ENCODE data around the gene KRTAP19-1. TPM values are rescaled to one million over a fixed set of nuclear protein-coding genes. Genes with fewer than 3 reads are reported as not detected.

KRTAP19-1 gene
- polyA plus RNA-seq, 1 donor from 2014 or later: not detected

GRCh38 chr21:30478004-30478403 is 2.2 kb downstream of the KRTAP19-1 start:
- H3K9me3 ChIP-seq (ENCODE audit: low read length): no peaks in the 10 kb centered on the region
- H2AFZ ChIP-seq (ENCODE audit: low read depth, low read length): no peak overlapping the region
- no peaks in the 10 kb centered on the region for H3K36me3 ChIP-seq (ENCODE audit: insufficient read depth, low read length)
- no peak overlapping the region for H3K4me3 ChIP-seq (ENCODE audit: low read length)
- H3K9ac ChIP-seq (ENCODE audit: low read length): no peak overlapping the region
- no peaks in the 10 kb centered on the region for H4K20me1 ChIP-seq (ENCODE audit: insufficient read depth)
- H3K9me2 ChIP-seq (ENCODE audit: insufficient read depth, low read length): no peaks in the 10 kb centered on the region
- H3K27me3 ChIP-seq (ENCODE audit: insufficient read depth, low read depth, low read length): no peaks in the 10 kb centered on the region
- H3F3A ChIP-seq (ENCODE audit: insufficient read depth, low read length, poor library complexity, severe bottlenecking): no peaks in the 10 kb centered on the region
- H3K27ac ChIP-seq (ENCODE audit: low read length): no peak overlapping the region
- H3K79me2 ChIP-seq (replicated peaks; ENCODE audit: insufficient read depth, low read length): no peaks in the 10 kb centered on the region
- H3K4me2 ChIP-seq (ENCODE audit: low read length): no peak overlapping the region
- TF ChIP-seq TAF1 (IDR thresholded peaks at IDR 0.05; ENCODE audit: low read depth) (no peak), EP300 (conservative IDR thresholded peaks at IDR 0.05; ENCODE audit: poor library complexity, severe bottlenecking) (no peak), RAD21 (conservative IDR thresholded peaks at IDR 0.05) (no peak), MXI1 (conservative IDR thresholded peaks at IDR 0.05; ENCODE audit: poor library complexity, severe bottlenecking) (no peak), EZH2 (IDR thresholded peaks at IDR 0.05; ENCODE audit: borderline replicate concordance, insufficient read depth, low read length, poor library complexity, severe bottlenecking) (no peak), REST (IDR thresholded peaks at IDR 0.05; ENCODE audit: borderline replicate concordance) (no peak), SMC3 (conservative IDR thresholded peaks at IDR 0.05; ENCODE audit: poor library complexity) (no peak), CTCF (IDR thresholded peaks at IDR 0.05; ENCODE audit: poor library complexity, severe bottlenecking) (no peak), POLR2AphosphoS5 (IDR thresholded peaks at IDR 0.05) (no peak)

- H3K79me2 ChIP-seq (replicated peaks; ENCODE audit: insufficient read depth, low read length): no peaks in the 10 kb centered on the region
- no peak overlapping the region for H2AFZ ChIP-seq (ENCODE audit: low read depth, low read length)
- no peaks in the 10 kb centered on the region for H3K9me2 ChIP-seq (ENCODE audit: insufficient read depth, low read length)
- H3K4me2 ChIP-seq (ENCODE audit: low read length): no peak overlapping the region
- no peaks in the 10 kb centered on the region for H3K27me3 ChIP-seq (ENCODE audit: insufficient read depth, low read depth, low read length)
- H4K20me1 ChIP-seq (ENCODE audit: insufficient read depth): no peaks in the 10 kb centered on the region
- H3F3A ChIP-seq (ENCODE audit: insufficient read depth, low read length, poor library complexity, severe bottlenecking): no peaks in the 10 kb centered on the region
- no peak overlapping the region for H3K27ac ChIP-seq (ENCODE audit: low read length)
- H3K4me3 ChIP-seq (ENCODE audit: low read length): no peak overlapping the region
- H3K9ac ChIP-seq (ENCODE audit: low read length): no peak overlapping the region
- no peaks in the 10 kb centered on the region for H3K36me3 ChIP-seq (ENCODE audit: insufficient read depth, low read length)
- no peak for TF ChIP-seq CTCF (IDR thresholded peaks at IDR 0.05; ENCODE audit: poor library complexity, severe bottlenecking)
- TF ChIP-seq RAD21 (conservative IDR thresholded peaks at IDR 0.05): no peak
- TF ChIP-seq EP300 (conservative IDR thresholded peaks at IDR 0.05; ENCODE audit: poor library complexity, severe bottlenecking): no peak
- TF ChIP-seq MXI1 (conservative IDR thresholded peaks at IDR 0.05; ENCODE audit: poor library complexity, severe bottlenecking): no peak
- no peak for TF ChIP-seq EZH2 (IDR thresholded peaks at IDR 0.05; ENCODE audit: borderline replicate concordance, insufficient read depth, low read length, poor library complexity, severe bottlenecking)
- no peak for TF ChIP-seq SMC3 (conservative IDR thresholded peaks at IDR 0.05; ENCODE audit: poor library complexity)
- TF ChIP-seq POLR2AphosphoS5 (IDR thresholded peaks at IDR 0.05): no peak
- TF ChIP-seq REST (IDR thresholded peaks at IDR 0.05; ENCODE audit: borderline replicate concordance): no peak
- no peak for TF ChIP-seq TAF1 (IDR thresholded peaks at IDR 0.05; ENCODE audit: low read depth)
- H3K9me3 ChIP-seq (ENCODE audit: low read length): no peaks in the 10 kb centered on the region
Observed at GRCh38 chr21:30468900-30469714, 11.1 kb downstream of the KRTAP19-1 start.
